ENCODE measurements around the gene LRP1-AS.
A peak's percentile ranks its signal among the peaks of the same experiment; 100 is the strongest.

The LRP1-AS gene

DNA sequence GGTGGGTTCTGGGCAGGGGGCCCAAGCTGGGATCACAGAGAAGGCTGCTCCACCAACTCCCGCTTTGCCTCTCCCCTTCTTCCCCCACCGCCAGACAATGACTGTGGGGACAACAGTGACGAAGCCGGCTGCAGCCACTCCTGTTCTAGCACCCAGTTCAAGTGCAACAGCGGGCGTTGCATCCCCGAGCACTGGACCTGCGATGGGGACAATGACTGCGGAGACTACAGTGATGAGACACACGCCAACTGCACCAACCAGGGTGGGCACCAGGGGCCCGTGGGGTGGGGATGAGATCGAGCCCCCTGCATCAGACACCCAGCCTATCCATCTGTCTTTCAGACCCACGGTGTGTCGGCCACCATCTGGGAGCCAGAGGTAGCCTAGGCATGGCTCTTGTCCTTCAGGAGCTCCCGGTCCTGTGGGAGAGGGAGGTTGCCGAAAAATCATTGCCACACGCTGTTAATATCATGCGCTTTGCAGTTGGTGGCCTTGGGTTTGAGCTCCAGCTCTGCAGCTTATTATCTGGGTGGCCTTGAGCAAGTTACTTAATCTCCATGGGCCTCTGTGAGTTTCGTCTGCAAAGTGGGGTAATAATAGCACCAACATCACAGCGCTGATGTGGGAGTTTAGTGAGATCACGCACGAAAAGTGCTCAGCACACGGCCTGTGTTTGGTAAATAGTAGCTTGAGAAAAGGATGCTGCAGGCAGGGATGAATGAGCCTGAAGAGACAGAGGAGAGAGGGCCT, 21.8 kb upstream of the LRP1-AS start:
- Histone ChIP-seq H3K27ac (no peak overlapping the region), H3K36me3 (peaks cover 0 to 100% (median 26%) of the 10 kb centered on the region in 11 experiments; a peak in 17 of 22 replicates), H3K4me1 (peaks cover 21 to 83% (median 37%) of the 10 kb centered on the region in 10 experiments), H3K9ac (no peak overlapping the region; a peak in 1 of 22 replicates), H3K4me3 (no peak overlapping the region), H3K9me3 (replicated peaks in 1 of 11) (no peaks in the 10 kb centered on the region), H4K20me1 (peaks cover 0 to 64% (median 0%) of the 10 kb centered on the region in 11 experiments; a peak in 5 of 22 replicates), H3K27me3 (no peaks in the 10 kb centered on the region), H3K4me2 (no peak overlapping the region)
- no peak for TF ChIP-seq Cebpa-rat (IDR thresholded peaks at IDR 0.05)

DNA sequence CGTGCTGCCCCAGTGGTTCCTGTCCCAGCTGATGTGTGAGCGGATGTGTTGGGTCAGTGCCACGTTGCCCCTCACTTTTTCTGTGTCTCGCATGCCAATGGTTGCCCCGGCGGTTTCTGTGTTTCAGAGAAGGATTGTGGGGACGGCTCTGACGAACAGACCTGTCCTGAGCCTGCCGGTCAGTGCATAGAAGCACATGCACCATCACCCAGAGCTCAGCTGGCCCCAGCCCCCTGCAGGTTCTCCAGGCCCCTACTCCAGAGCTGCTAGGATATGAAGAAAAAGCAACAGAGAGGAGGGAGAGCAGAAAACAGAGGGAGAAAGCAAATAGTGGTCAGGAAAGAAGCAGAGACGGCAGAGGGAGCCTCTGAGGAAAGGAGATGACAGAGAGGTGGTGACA, 20.6 kb upstream of the LRP1-AS start:
- Histone ChIP-seq H3K9ac (no peak overlapping the region), H3K36me3 (peaks cover 0 to 100% (median 26%) of the 10 kb centered on the region in 11 experiments; a peak in 17 of 22 replicates), H3K27ac (peak overlapping the region in 3 of 11 experiments; percentile 12 to 43 (median 12); a peak in 3 of 22 replicates)

DNA sequence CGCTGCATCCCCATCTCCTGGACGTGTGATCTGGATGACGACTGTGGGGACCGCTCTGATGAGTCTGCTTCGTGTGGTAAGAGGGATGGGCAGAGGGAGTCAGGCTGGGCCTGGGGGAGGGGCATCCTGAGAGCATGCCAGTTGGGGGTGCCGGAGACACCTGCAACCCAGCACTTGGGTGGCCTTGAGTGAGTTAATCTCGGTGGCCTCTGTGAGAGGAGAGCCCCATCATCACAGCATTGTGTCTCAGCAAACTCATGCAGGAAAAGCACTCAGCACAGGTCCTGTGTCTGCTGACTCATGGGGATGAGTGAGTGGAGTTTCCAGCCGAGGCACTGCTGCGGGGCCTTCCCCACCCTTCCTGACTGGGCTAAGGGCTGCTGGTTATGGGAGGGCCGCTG, 19.6 kb upstream of the LRP1-AS start:
- peaks cover 0 to 44% (median 0%) of the 10 kb centered on the region in 11 experiments; a peak in 3 of 22 replicates for H4K20me1 ChIP-seq
- H3K4me1 ChIP-seq, result peaks cover 25 to 84% (median 51%) of the 10 kb centered on the region in 10 experiments
- no peak overlapping the region for H3K4me3 ChIP-seq
- TF ChIP-seq Cebpa-rat (IDR thresholded peaks at IDR 0.05), result no peak
- H3K27me3 ChIP-seq, result no peaks in the 10 kb centered on the region
- no peaks in the 10 kb centered on the region for H3K9me3 ChIP-seq (replicated peaks in 1 of 11)
- peak overlapping the region in 4 of 11 experiments; percentile 7 to 41 (median 16); a peak in 7 of 22 replicates for H3K27ac ChIP-seq
- peaks cover 0 to 100% (median 30%) of the 10 kb centered on the region in 11 experiments; a peak in 18 of 22 replicates for H3K36me3 ChIP-seq
- H3K9ac ChIP-seq, result peak overlapping the region in 6 of 11 experiments; percentile 1 to 48 (median 30); a peak in 6 of 22 replicates
- peak overlapping the region; percentile 14 to 80 (median 57); a peak in 20 of 22 replicates for H3K4me2 ChIP-seq

More for the DNA sequence above, 20.6 kb upstream of the LRP1-AS start:
- H3K27me3 ChIP-seq, result no peaks in the 10 kb centered on the region
- peak overlapping the region in 3 of 11 experiments; percentile 73 to 80 (median 75); a peak in 6 of 22 replicates for H3K4me2 ChIP-seq
- peaks cover 14 to 82% (median 40%) of the 10 kb centered on the region in 10 experiments for H3K4me1 ChIP-seq
- no peak overlapping the region for H3K4me3 ChIP-seq
- peaks cover 0 to 52% (median 0%) of the 10 kb centered on the region in 11 experiments; a peak in 5 of 22 replicates for H4K20me1 ChIP-seq
- TF ChIP-seq Cebpa-rat (IDR thresholded peaks at IDR 0.05), result no peak
- no peaks in the 10 kb centered on the region for H3K9me3 ChIP-seq (replicated peaks in 1 of 11)

DNA sequence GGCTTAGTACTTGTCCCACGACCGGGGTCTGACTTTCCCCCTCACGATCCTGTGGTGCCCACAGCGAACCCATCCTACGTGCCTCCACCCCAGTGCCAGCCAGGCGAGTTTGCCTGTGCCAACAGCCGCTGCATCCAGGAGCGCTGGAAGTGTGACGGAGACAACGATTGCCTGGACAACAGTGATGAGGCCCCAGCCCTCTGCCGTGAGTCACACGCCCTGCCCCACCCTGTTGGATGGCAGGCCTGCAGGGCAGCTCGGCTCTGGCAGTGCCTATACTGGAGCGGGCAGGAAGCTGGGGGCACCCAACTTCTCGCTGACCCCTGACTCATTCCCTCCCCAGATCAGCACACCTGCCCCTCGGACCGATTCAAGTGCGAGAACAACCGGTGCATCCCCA, 18.3 kb upstream of the LRP1-AS start:
- Histone ChIP-seq H3K4me2 (peak overlapping the region in 5 of 11 experiments; percentile 52 to 80 (median 73); a peak in 10 of 22 replicates), H3K36me3 (peaks cover 7 to 100% (median 43%) of the 10 kb centered on the region in 11 experiments; a peak in 19 of 22 replicates), H3K27me3 (no peaks in the 10 kb centered on the region), H4K20me1 (peaks cover 0 to 36% (median 0%) of the 10 kb centered on the region in 11 experiments; a peak in 3 of 22 replicates), H3K9me3 (replicated peaks in 1 of 11) (no peaks in the 10 kb centered on the region), H3K4me1 (peaks cover 26 to 94% (median 61%) of the 10 kb centered on the region in 10 experiments), H3K27ac (no peak overlapping the region; a peak in 1 of 22 replicates), H3K4me3 (no peak overlapping the region), H3K9ac (peak overlapping the region in 1 of 11 experiments; percentile 48; a peak in 1 of 22 replicates)
- TF ChIP-seq Cebpa-rat (IDR thresholded peaks at IDR 0.05), result no peak

DNA sequence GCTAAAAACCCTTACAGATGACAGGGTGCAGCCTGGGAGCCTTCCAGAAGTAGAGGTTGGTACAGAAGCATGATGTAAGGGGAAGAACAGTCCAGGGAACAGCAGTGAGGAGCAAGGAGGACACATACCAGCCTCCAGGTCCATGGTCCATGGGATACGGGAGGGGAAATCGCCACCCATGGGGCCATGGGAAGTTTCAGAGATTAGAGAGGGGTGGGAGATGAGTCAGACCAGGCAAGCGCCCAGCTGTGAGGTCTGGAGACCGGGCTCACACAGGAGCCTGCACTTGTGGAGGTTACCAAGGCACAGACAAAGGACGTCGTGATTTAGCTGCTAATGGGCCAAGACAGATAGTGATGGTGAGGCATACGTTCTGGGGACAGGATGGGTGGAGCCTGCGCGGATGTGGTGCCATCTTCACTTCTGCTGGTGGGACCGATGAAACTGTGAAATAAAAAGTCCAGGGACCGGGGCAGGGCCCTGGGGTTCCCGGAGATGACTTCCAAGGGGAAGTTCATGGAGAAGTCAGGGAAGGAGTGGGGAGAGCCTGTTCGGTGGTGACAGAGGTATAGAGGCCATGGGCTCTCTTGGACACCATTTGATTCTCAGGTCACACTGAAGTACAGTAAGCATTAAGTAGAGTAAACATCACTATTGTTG, 17.7 kb upstream of the LRP1-AS start:
- H3K27ac ChIP-seq, result no peak overlapping the region
- H3K4me2 ChIP-seq, result peak overlapping the region in 4 of 11 experiments; percentile 52 to 80 (median 73); a peak in 6 of 22 replicates
- no peak for TF ChIP-seq Cebpa-rat (IDR thresholded peaks at IDR 0.05)

DNA sequence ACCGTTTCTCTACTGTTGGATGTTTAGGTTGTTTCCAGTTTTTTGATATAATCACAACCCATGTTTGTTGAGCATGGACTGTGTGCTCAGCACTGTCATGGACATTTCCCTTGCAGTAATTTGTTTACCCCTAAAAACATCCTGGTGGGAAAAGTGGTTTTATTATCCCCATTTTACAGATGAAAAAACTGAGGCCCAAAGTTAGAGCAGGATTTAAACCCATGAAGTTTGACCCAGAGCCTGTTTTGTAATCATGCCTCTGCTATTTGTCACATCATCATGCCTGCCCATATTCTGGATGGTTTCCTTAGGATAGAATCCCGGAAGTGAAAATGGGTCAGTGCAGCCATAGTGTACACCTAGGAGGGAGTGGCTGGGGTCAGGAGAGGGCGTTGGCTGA, 17.0 kb upstream of the LRP1-AS start:
- peak overlapping the region in 4 of 11 experiments; percentile 28 to 75 (median 62); a peak in 6 of 22 replicates for H3K4me2 ChIP-seq

More for the DNA sequence above, 17.7 kb upstream of the LRP1-AS start:
- Histone ChIP-seq H3K4me1 (peaks cover 26 to 94% (median 66%) of the 10 kb centered on the region in 10 experiments), H3K36me3 (peaks cover 13 to 100% (median 48%) of the 10 kb centered on the region in 11 experiments; a peak in 19 of 22 replicates), H3K4me3 (no peak overlapping the region), H3K9ac (no peak overlapping the region), H3K27me3 (no peaks in the 10 kb centered on the region), H3K9me3 (replicated peaks in 1 of 11) (no peaks in the 10 kb centered on the region), H4K20me1 (peaks cover 0 to 31% (median 0%) of the 10 kb centered on the region in 11 experiments; a peak in 3 of 22 replicates)

DNA sequence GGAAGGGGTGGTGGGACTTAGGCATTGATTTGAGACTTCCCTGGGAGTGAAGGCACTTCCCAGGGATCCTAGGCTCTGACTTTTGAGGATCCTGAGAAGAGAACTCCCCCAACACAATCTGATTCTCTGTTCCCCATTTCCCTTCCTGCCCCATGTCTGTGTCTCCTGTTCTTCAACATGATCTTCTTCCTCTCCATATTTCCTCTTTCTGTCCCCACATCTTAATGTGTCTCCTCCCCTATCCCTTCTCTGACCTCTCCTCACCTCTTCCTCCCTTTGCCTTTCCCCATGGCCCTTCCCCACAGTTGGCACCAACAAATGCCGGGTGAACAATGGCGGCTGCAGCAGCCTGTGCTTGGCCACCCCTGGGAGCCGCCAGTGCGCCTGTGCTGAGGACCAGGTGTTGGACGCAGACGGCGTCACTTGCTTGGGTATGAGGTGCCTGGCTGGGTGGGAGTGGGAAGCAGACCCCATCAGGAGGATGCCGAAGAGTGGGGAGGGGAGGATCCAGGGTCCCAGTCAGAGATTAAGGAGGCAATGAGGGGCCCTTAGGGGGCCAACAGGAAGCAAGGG, 15.2 kb upstream of the LRP1-AS start:
- H3K4me2 ChIP-seq, result peak overlapping the region; percentile 58 to 98 (median 89)

More for the DNA sequence above, 17.0 kb upstream of the LRP1-AS start:
- Histone ChIP-seq H3K4me1 (peaks cover 29 to 96% (median 72%) of the 10 kb centered on the region in 10 experiments), H3K9ac (no peak overlapping the region), H3K27me3 (no peaks in the 10 kb centered on the region), H3K36me3 (peaks cover 13 to 100% (median 46%) of the 10 kb centered on the region in 11 experiments; a peak in 19 of 22 replicates), H4K20me1 (peaks cover 0 to 24% (median 0%) of the 10 kb centered on the region in 11 experiments; a peak in 3 of 22 replicates), H3K4me3 (no peak overlapping the region), H3K27ac (no peak overlapping the region), H3K9me3 (replicated peaks in 1 of 11) (no peaks in the 10 kb centered on the region)
- TF ChIP-seq Cebpa-rat (IDR thresholded peaks at IDR 0.05), result no peak

DNA sequence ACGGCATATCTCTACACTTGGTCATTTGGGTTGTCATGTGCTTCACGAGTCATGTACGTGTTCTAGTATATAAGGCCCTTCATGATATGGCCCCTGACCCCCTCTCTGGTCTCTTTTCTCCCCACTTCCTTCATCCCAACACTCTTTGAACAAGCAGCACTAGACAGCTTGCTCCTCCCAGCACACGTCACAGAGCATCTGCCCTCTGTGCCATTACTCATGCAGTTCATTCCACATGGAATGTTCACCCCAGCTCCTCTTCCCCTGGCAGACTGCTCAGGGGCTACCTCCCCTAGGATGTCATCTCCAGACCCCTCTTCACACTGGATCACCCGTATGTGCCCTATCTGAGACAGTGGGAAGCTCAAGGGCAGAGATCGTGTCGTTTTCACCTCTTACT, 14.1 kb upstream of the LRP1-AS start:
- Histone ChIP-seq H3K4me3 (no peak overlapping the region), H3K9me3 (replicated peaks in 1 of 11) (no peaks in the 10 kb centered on the region), H4K20me1 (no peaks in the 10 kb centered on the region; a peak in 3 of 22 replicates), H3K4me1 (peaks cover 54 to 100% (median 85%) of the 10 kb centered on the region in 10 experiments), H3K27me3 (no peaks in the 10 kb centered on the region), H3K27ac (peak overlapping the region in 3 of 11 experiments; percentile 62 to 67 (median 66); a peak in 4 of 22 replicates), H3K9ac (no peak overlapping the region), H3K4me2 (peak overlapping the region in 7 of 11 experiments; percentile 86 to 98 (median 96); a peak in 12 of 22 replicates), H3K36me3 (peaks cover 13 to 95% (median 46%) of the 10 kb centered on the region in 11 experiments; a peak in 19 of 22 replicates)
- TF ChIP-seq Cebpa-rat (IDR thresholded peaks at IDR 0.05), result no peak

More for the DNA sequence above, 15.2 kb upstream of the LRP1-AS start:
- H3K4me3 ChIP-seq, result peak overlapping the region in 4 of 10 experiments; percentile 7 to 34 (median 32); a peak in 4 of 20 replicates
- H3K27ac ChIP-seq, result peak overlapping the region in 8 of 11 experiments; percentile 34 to 68 (median 60); a peak in 14 of 22 replicates
- no peak for TF ChIP-seq Cebpa-rat (IDR thresholded peaks at IDR 0.05)
- peak overlapping the region in 3 of 11 experiments; percentile 15 to 39 (median 35); a peak in 4 of 22 replicates for H3K9ac ChIP-seq
- H3K9me3 ChIP-seq (replicated peaks in 1 of 11), result no peaks in the 10 kb centered on the region
- no peaks in the 10 kb centered on the region for H3K27me3 ChIP-seq
- peaks cover 47 to 100% (median 85%) of the 10 kb centered on the region in 10 experiments for H3K4me1 ChIP-seq
- H4K20me1 ChIP-seq, result peaks cover 0 to 9% (median 0%) of the 10 kb centered on the region in 11 experiments; a peak in 3 of 22 replicates
- peaks cover 13 to 95% (median 46%) of the 10 kb centered on the region in 11 experiments; a peak in 19 of 22 replicates for H3K36me3 ChIP-seq
